Epithelial cell of proximal tubule (primary cell): ENCODE data around the gene LRRFIP2. TPM values are rescaled to one million over a fixed set of nuclear protein-coding genes. Genes with fewer than 3 reads are reported as not detected.

Source experiments
- DNase-seq: peaks from one replicate; pipeline ENCODE4 v3.0.0-alpha.2; 2011; ENCODE audit warnings: low read depth
- H3K4me3 ChIP-seq: 2 replicates; pipeline ENCODE4 v1.5.1; 2011; ENCODE audit warnings: low read depth, mild to moderate bottlenecking, low read length
- total RNA-seq: library from RNA; depleted of rRNA; stranded (reverse); fragments of >200 nt; gene quantifications from 2 replicates; pipeline ENCODE4 v1.2.3, GENCODE V29; 2015
- TF ChIP-seq, protein P1 (sequence below): conservative IDR thresholded peaks from 2 replicates; pipeline ENCODE4 v1.5.1; 2012; ENCODE audit warnings: low read depth, mild to moderate bottlenecking, low read length

The LRRFIP2 gene
- total RNA-seq, 1 donor from 2014 or later, result 69.6 TPM

DNA sequence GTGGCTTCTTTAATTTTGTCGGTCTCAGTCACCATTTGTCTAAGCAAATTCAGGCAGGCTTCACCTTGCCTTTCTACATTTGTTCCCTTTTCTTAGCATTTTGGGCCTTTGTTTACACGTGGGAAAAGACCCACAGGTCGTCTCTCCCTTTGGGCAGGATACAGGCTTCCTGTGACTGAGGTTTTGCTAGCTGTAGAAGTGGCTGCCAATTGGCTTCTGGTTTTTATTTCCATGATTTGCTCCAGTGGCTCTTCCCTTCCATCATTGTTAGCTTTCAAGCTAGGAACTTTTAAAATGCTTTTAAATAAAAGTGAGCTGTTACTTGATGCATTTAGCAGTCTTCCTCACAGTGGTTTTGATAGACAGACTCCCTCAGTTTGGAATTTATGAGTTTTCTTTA, 143.8 kb downstream of the LRRFIP2 start:
- no peak for DNase-seq
- no peak overlapping the region for H3K4me3 ChIP-seq
- TF ChIP-seq, protein P1, sequence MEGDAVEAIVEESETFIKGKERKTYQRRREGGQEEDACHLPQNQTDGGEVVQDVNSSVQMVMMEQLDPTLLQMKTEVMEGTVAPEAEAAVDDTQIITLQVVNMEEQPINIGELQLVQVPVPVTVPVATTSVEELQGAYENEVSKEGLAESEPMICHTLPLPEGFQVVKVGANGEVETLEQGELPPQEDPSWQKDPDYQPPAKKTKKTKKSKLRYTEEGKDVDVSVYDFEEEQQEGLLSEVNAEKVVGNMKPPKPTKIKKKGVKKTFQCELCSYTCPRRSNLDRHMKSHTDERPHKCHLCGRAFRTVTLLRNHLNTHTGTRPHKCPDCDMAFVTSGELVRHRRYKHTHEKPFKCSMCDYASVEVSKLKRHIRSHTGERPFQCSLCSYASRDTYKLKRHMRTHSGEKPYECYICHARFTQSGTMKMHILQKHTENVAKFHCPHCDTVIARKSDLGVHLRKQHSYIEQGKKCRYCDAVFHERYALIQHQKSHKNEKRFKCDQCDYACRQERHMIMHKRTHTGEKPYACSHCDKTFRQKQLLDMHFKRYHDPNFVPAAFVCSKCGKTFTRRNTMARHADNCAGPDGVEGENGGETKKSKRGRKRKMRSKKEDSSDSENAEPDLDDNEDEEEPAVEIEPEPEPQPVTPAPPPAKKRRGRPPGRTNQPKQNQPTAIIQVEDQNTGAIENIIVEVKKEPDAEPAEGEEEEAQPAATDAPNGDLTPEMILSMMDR, result no peak

DNA sequence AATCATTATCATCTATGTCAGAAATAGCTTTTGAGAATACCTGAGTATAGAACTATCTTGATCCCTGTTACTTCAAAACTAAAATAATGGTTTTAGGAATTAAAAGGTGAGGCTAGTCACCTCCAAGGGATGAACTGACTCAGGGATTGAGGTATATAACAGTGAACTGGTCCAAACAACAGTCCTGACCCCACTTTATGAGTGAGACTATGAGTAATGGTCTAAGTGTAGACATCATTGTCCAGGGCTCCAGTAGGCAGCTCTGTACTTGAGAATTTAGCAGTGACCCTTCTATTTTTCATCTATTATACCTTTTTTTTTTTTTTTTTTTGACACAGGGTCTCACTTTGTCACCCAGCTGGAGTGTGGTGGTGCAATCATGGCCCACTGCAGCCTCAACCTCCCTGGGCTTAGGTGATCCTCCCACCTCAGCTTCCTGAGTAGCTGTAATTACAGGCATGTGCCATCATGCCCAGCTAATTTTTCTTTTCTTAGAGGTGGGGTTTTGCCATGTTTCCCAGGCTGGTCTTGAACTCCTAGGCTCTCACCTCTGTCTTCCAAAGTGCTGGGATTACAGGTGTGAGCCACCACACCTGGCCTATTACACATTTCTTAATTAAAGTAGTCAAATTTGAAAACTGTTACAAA, 144.7 kb downstream of the LRRFIP2 start:
- no peak for DNase-seq
- H3K4me3 ChIP-seq, result no peak overlapping the region
- TF ChIP-seq, protein P1, result no peak

DNA sequence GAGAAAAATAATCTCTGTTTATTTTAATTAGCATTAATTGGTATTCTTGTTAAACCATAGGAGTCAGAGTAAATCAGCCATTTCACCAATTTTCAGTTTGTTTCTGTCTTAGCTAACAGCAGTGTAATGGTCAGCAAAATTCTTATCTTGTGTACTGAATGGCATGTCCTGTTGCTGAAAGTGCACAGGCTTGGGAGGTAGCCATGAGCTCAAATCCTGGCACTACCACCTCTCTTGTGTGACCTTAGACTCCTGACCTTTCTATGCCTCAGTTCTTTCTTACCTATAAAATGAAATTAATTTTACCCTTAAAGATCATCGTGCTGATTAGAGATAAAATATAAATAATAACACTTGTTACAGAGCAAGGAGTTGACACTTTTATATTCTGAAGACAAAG, 145.3 kb downstream of the LRRFIP2 start:
- H3K4me3 ChIP-seq, result no peak overlapping the region
- TF ChIP-seq, protein P1, result no peak
- no peak for DNase-seq

DNA sequence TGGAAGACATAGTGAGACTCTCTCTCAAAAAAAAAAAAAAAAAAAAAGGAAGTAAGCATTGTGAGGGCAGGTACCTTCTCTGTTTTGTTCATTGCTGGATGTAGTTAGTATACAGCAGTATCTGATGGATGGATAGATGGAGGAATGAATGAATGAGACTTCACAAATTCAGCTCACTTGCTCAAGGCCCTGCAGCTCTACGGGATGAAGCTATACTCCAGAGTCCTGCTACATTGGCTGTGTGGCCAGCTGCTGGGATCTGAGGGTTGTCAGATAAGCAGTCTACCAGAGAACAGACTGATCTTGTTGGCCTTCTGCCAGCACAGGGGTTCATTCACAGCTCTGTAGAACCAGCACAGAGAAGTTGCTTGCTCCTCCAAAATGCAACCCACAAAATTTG, 146.1 kb downstream of the LRRFIP2 start:
- TF ChIP-seq, protein P1, result no peak
- DNase-seq, result no peak
- no peak overlapping the region for H3K4me3 ChIP-seq

DNA sequence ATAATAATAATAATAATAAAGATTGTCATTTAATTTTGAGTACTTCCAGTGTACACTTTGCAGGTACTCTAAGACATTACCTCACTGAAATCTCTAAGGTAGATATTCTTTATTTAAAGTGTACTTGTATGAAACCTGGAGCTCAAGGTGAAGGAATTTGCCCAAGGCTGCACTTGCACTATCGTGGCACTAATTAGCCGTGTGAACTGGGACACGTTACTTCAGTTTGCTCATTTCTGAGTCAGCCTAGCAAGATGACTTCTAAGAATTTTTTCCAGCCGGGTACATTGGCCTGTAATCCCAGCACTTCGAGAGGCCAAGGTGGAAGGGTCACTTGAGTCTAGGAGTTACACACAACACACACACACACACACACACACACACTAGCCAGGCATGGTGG, 147.5 kb downstream of the LRRFIP2 start:
- DNase-seq, result no peak
- TF ChIP-seq, protein P1, result no peak
- no peak overlapping the region for H3K4me3 ChIP-seq

DNA sequence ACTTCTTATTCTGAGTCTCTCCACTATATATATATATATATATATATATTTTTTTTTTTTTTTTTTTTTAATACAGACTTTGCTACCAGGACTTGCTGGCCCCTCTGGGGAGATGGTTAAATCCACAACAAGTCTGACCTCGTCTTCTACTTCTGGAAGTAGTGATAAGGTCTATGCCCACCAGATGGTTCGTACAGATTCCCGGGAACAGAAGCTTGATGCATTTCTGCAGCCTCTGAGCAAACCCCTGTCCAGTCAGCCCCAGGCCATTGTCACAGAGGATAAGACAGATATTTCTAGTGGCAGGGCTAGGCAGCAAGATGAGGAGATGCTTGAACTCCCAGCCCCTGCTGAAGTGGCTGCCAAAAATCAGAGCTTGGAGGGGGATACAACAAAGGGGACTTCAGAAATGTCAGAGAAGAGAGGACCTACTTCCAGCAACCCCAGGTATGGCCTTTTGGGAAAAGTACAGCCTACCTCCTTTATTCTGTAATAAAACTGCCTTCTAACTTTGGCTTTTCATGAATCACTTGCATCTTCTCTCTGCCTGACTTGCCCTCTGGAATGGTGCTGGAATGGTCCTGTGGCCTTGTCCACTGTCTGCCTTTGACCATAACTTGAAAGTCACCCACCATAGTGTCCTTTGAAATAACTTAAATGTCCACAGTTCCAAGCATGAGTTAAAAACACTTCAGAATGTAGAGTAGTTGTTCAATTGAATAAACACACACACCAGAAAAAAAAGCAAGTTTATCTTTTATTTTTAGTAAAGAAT, 148.6 kb downstream of the LRRFIP2 start:
- DNase-seq, result no peak
- TF ChIP-seq, protein P1, result no peak
- H3K4me3 ChIP-seq, result no peak overlapping the region

DNA sequence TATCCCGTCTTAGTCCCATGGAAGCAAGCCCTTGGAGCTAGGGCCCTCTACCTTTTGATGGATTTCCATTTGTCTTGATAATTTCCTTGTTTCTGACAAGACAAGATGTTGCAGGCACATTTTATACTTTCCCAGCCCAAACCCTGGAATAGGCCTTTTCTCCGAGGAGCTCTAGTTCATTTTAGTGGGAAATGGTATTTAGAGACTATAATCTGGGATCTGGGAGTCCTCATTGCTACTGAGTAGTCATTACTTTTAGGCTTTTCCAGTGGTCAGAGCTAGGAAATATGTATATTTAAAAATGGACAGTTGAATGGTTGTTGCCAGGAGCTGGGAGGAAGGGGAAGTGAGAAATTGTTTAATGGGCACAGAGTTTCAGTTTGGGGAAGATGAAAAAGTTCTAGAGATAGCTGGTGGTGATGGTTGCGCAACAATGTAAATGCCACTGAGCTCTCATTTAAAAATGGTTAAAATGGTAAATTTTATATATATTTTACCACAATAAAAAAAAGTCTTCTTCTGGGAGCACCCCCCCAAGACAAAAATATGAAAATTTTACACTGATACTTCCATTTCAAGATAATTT, 149.5 kb downstream of the LRRFIP2 start:
- TF ChIP-seq, protein P1, result no peak
- H3K4me3 ChIP-seq, result no peak overlapping the region
- no peak for DNase-seq
